Effector CD8-positive, alpha-beta T cell (primary cell): ENCODE data around the gene OR4D6.
"Not testable (repeated sequence)": the region's sequence is repeated elsewhere in the genome, so short reads cannot be mapped to it uniquely, and the experiment has no call there.

Experiments used
- DNase-seq: peaks from one replicate; lab custom pipeline; 2025; lab: John Stamatoyannopoulos, UW
- total RNA-seq, 4 experiments: gene quantifications; one replicate each; lab custom pipeline; 2026; lab: John Stamatoyannopoulos, UW

The OR4D6 gene
- 0 reads per million in 4 experiments for total RNA-seq

GRCh38 chr11:59456661-59457060 lies at the start of gene OR4D6:
TSS of gene OR4D6 (plus strand) at chr11:59456961. CDS start at chr11:59456961, 0 bp downstream.
- no peak for DNase-seq

GRCh38 chr11:59413646-59414045 lies 43.1 kb upstream of the OR4D6 start:
- no peak for DNase-seq

- no peak for DNase-seq
Observed at GRCh38 chr11:59415111-59415510, 41.6 kb upstream of the OR4D6 start.

GRCh38 chr11:59416613-59417012 lies 40.1 kb upstream of the OR4D6 start:
- DNase-seq = no peak

- no peak for DNase-seq
Observed at GRCh38 chr11:59417023-59417422, 39.7 kb upstream of the OR4D6 start.

GRCh38 chr11:59418156-59418555 lies 38.6 kb upstream of the OR4D6 start:
- DNase-seq = no peak

GRCh38 chr11:59423835-59424234 lies 32.9 kb upstream of the OR4D6 start:
- no peak for DNase-seq

- DNase-seq = no peak
Observed at GRCh38 chr11:59425131-59425530, 31.6 kb upstream of the OR4D6 start.

- DNase-seq = no peak
Observed at GRCh38 chr11:59426361-59427067, 30.2 kb upstream of the OR4D6 start, which contains the start of gene OR5A2. TSS of gene OR5A2 (minus strand) at chr11:59426413. CDS start at chr11:59422953, 3,460 bp downstream.

- DNase-seq = no peak
Observed at GRCh38 chr11:59427068-59427382, 29.7 kb upstream of the OR4D6 start.

GRCh38 chr11:59429924-59430516 lies 26.7 kb upstream of the OR4D6 start:
- no peak for DNase-seq

GRCh38 chr11:59436169-59436568 lies 20.6 kb upstream of the OR4D6 start, which contains the start of gene OR5A1:
TSS of gene OR5A1 (plus strand) at chr11:59436469. CDS start at chr11:59443169, 6,700 bp downstream.
- no peak for DNase-seq

GRCh38 chr11:59437770-59438169 lies 19.0 kb upstream of the OR4D6 start:
- DNase-seq = no peak

- not testable (repeated sequence) for DNase-seq
Observed at GRCh38 chr11:59445624-59446023, 11.1 kb upstream of the OR4D6 start.

GRCh38 chr11:59448484-59448883 lies 8.3 kb upstream of the OR4D6 start:
- no peak for DNase-seq

- DNase-seq = no peak
Observed at GRCh38 chr11:59459916-59460315, 3.2 kb downstream of the OR4D6 start.

GRCh38 chr11:59463190-59463641 lies 6.5 kb downstream of the OR4D6 start:
- no peak for DNase-seq

GRCh38 chr11:59473015-59473414 lies 16.3 kb downstream of the OR4D6 start, which contains the start of gene OR4D10:
TSS of gene OR4D10 (plus strand) at chr11:59473315. CDS start at chr11:59477430, 4,115 bp downstream.
- no peak for DNase-seq

- no peak for DNase-seq
Observed at GRCh38 chr11:59475176-59475575, 18.4 kb downstream of the OR4D6 start.

- DNase-seq = no peak
Observed at GRCh38 chr11:59479906-59480305, 23.1 kb downstream of the OR4D6 start.

GRCh38 chr11:59480359-59480758 lies 23.6 kb downstream of the OR4D6 start:
- no peak for DNase-seq

GRCh38 chr11:59501931-59502330 lies 45.2 kb downstream of the OR4D6 start:
- DNase-seq = no peak

GRCh38 chr11:59503276-59503675 lies 46.5 kb downstream of the OR4D6 start, which contains the start of gene OR4D11:
TSS of gene OR4D11 (plus strand) at chr11:59503576. CDS start at chr11:59503576, 0 bp downstream.
- DNase-seq = no peak
